GM18511 (cell line): ENCODE data around the gene RFX5.

Source experiments
- ATAC-seq: cut with Tn5 transposase; IDR thresholded peaks from one replicate; pipeline ENCODE4 v1.9.1; 2021; ENCODE audit warnings: mild to moderate bottlenecking, moderate library complexity; ENCODE audit not compliant: unreplicated experiment

Gene RFX5

GRCh38 chr1:151325231-151325630 lies 21.8 kb downstream of the RFX5 start:
- ATAC-seq, result no peak

- ATAC-seq, result no peak
These were observed 22.6 kb downstream of the RFX5 start for GRCh38 chr1:151324390-151324930.

- ATAC-seq, result no peak
These were observed 28.1 kb downstream of the RFX5 start for GRCh38 chr1:151318975-151319374.

- ATAC-seq, result no peak
These were observed 31.4 kb downstream of the RFX5 start for GRCh38 chr1:151315565-151316235.

- ATAC-seq, result no peak
These were observed 32.7 kb downstream of the RFX5 start for GRCh38 chr1:151314137-151314875.

GRCh38 chr1:151313501-151313900 lies 33.6 kb downstream of the RFX5 start:
- ATAC-seq, result no peak

- ATAC-seq, result no peak
These were observed 34.2 kb downstream of the RFX5 start for GRCh38 chr1:151312826-151313225.

- no peak for ATAC-seq
These were observed 34.6 kb downstream of the RFX5 start for GRCh38 chr1:151312411-151312810.

GRCh38 chr1:151311589-151312331 lies 35.3 kb downstream of the RFX5 start:
- ATAC-seq, result no peak

- ATAC-seq, result no peak
These were observed 36.0 kb downstream of the RFX5 start for GRCh38 chr1:151311011-151311410.

GRCh38 chr1:151309811-151310323 lies 37.2 kb downstream of the RFX5 start:
- ATAC-seq, result no peak

- no peak for ATAC-seq
These were observed 52.1 kb downstream of the RFX5 start for GRCh38 chr1:151294742-151295462.

- no peak for ATAC-seq
These were observed 54.0 kb downstream of the RFX5 start for GRCh38 chr1:151293093-151293492.

- ATAC-seq, result no peak
These were observed 54.6 kb downstream of the RFX5 start for GRCh38 chr1:151292207-151293030.

- no peak for ATAC-seq
These were observed 56.2 kb downstream of the RFX5 start for GRCh38 chr1:151290709-151291303.
